Inferior parietal cortex (tissue), 1 donor: ENCODE data around the gene MRPL28.
"Not testable (repeated sequence)": the region's sequence is repeated elsewhere in the genome, so short reads cannot be mapped to it uniquely, and the experiment has no call there.

ENCODE experiments used
- DNase-seq: peaks from one replicate; pipeline ENCODE4 v3.0.0-alpha.2; 2016; ENCODE audit errors: extremely low spot score

The MRPL28 gene

DNA sequence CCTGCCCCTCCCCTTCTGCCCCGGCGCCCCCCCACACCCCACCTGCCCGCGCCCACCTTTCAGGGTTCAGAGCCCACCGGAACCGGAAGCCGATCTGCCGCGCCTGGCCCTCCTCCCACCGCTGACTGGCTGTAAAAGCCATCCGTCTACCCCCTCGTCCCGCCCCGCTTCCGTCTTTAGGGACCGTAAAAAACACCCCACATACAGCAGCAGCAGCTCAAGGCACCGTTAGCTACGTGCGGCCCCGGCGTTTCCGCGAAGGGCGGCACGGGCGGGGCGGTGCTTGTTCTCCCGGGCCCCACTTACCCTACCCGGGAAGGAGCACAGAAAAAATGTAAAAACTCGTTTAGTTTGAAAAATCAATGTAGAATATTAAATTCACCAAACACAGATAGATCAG is at the start of gene MRPL28:
Gene MRPL28 (minus strand): TSS at position 96 of the 400 bp plus-strand sequence. CDS start 320 bp downstream, outside the sequence.
- peak; percentile 90 for DNase-seq

DNA sequence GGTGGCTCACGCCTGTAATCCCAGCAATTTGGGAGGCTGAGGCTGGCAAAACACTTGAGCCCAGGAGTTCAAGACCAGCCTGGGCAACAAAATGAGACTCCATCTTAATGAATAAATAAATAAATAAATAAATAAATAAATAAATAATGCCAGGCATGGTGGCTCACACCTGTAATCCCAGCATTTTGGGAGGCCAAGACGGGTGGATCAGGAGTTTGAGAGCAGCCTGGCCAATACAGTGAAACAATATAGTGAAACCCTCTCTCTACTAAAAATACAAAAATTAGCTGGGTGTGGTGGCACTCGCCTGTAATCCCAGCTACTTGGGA is 44.8 kb upstream of the MRPL28 start:
- not testable (repeated sequence) for DNase-seq

DNA sequence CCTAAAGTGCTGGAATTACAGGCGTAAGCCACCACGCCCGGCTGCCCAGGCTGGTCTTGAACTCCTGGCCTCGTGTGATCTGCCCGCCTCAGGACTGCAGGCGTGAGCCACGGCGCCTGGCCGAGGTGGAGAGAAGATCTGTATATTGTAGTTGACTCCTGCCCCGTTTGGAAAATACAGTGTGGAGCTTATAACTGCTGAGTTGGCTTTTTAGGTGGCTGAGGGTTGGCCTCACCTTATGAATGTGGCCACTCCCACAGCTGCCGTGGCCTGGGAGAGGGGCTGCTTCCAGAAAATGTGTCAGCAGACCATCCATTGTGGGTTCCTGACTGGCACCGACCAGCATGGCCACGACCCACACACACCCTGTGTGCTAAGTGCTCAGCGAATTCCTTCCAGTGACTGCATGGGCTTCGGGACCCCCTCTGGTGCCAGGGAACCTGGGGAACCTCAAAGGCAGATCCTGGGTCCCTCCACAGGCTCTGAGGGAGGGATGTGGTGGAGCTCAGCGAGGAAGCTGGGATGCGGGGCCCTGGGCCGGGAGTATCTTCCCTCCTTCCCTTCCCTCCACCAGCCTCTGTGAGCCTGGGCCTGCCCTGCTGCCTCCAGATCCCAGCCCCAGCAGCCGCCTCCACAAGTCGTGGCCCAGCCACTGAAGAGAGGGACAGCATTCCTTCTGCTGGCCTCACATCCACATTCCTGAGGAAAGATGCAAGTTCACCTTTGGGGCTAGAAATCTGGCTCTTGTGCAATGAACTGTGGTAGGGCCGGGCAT is 44.2 kb upstream of the MRPL28 start:
- DNase-seq: no peak

DNA sequence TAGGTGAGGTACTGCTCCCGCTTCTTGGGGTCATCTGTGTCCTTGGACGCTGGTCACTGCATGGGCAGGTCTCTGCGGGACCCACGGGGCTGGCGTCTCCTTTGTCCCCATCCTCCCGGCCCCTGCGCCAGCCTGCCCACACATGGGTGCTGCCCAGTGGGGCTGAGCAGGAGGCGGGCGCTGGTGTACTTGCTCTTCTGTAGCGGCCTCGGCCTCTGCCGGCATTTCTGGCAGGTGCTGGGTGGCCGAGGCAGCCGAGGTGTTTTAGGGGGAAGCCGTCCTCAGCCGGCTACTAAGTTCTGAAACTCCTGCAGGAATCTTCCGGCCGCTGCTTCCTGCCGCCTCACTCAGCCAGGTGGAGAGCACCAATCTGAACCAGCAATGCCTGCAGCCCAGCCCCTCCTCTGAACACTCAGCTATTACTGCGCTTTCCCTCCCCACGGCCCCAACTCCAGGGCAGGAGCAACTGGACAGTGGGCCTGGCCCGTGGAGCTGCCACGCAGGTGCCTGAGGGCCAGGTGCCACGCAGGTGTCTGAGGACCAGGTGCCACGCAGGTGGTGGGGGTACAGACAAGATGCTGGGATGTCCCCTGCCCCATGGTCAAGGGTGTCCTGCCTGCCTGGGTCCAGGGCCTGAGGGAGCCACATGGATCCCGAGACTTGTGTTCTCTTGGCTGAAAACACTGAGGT is 41.4 kb upstream of the MRPL28 start:
- no peak for DNase-seq

DNA sequence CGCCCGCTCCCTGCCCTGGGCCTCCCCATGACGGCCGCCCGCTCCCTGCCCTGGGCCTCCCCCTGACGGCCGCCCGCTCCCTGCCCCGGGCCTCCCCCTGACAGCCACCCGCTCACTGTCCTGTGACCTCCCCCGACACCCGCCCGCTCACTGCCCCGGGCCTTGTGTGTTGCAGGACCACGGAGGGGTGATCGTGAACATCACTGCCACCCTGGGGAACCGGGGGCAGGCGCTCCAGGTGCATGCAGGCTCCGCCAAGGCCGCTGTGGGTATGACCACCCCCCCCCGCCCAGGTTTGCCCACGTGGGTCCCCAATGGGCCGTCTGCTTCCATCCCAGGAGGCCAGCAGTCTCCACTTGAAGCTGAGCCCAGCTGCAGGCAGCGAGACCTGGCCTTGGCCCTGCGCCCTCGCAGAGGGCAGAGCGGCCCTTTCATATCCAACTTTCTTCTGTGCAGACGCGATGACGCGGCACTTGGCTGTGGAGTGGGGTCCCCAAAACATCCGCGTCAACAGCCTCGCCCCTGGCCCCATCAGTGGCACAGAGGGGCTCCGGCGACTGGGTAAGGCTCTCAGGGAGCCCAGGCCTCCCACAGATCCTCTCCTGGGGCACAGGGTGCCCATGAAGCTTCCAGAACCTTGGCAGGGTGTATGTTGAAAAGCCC is 40.3 kb upstream of the MRPL28 start:
- no peak for DNase-seq

DNA sequence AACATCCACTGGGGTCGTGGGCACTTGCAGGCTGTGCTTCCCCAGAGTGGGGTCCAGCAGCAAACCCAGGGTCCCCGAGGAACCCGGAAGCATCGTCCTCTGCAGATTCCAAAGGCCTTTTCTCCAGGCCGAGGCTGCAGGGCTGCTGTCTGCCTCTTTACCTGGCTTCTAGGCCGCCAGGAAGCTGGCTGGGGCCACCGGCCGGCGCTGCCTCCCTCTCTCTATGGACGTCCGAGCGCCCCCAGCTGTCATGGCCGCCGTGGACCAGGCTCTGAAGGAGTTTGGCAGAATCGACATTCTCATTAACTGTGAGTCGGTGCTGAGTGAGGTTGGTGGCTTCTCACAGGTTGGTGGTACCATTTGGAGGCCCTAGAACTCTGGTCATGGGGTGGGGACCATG is 36.9 kb upstream of the MRPL28 start:
- no peak for DNase-seq

DNA sequence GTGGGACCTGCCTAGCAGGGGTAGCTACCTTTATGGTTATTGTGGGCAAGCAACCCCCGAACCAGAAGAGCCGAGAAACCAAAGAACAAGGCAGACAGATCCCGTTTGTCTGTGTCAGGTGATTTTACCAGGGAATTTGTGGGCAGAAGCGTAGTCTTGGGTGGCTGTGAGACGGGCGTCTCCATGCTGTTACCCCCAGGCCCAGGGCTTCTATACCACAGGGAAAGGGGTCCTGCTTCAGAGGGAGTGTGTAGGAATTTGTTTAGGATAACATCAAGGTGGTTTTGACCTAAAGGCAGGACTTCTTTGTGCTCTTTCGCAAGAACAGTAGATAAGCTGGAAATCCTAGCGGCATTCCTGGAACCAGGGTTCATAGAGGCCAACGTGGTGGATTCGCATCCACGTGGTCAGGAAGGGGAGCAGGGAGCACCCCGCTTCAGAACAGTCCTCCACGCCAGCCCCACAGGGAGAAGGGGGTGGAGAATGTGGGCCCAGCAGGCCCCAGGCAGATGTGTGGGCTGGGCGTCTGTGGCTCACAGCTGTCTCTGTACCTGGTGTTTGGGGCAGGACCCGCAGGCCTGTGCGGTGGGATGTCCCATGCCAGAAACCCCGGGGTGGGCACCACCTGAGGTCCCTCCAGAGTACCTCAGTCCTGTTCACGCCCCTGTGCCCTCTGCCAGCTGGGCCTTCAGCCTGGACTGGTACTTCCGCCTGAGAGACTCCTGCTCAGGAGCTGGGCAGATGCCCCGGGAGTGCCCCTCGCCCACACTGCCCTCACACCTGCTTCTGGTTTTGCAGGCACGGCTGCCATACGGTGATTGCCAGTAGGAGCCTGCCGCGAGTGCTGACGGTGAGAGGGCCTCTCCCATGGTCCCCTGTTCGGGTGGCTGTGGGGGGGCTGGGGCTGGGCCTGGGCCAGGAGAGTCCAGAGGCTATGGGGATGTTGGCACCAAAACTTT is 35.5 kb upstream of the MRPL28 start:
- DNase-seq: no peak

DNA sequence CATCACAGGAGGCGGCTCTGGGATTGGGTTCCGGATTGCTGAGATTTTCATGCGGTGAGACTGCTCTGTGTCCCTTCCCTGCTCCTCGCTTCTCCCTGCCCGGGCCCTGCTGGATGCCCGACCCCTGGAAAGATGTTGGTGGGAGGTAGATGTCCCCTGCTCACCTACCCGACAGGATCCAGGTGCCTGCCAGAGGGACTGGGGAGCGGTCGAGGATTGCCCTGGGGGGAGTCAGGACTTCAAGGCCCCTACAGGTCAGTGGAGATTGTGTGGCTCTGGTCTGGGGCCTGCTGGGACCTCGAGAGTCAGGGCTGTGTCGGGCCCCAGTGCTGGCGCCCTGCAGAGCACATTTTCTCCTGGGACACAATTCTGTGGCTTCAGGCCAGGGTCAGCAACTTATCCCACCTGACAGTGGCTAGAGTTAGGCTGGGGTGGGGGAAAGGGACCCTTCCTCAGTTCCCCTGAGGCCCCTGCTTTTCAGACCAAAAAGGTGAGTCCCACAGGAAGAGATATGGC is 34.7 kb upstream of the MRPL28 start:
- no peak for DNase-seq

DNA sequence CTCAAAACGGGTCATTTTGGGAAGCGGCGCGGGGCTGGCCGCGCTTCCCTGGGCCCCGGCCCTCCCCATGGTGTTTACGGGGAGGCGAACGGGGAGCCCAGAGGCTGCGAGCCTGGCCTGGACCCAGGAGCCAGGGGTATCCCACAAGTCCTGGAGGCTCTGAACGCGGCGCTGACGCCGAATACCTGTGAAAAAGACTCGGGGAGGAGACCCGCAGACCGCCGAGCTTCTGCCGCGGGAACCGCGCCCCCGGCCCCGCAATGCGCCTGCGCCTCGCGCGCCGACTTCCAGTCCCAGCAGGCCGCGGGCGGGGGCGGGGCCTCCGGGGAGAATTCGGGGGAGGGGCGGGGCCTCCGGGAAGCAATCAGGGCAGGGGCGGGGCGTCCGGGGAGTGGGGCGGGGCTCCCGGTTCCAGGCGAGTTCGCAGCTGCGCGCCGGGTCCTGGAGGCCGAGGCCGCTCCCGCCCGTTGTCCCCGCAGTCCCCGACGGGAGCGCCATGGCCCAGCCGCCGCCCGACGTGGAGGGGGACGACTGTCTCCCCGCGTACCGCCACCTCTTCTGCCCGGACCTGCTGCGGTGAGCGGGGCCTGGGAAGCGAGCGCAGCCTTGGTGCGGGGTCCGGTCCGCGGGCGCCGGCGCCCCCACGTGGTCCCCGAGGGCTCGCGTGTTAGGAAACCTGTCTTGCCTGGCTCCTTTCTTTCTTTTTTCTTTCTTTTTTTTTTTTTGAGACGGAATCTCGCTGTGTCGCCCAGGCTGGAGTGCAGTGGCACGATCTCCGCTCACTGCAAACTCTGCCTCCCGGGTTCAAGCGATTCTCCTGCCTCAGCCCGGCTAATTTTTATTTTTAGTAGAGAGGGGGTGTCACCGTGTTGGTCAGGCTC is 31.4 kb upstream of the MRPL28 start, which contains the start of gene DECR2:
Gene DECR2 (plus strand): TSS at position 418 of the 881 bp plus-strand sequence. CDS start 79 bp downstream, at position 497.
- DNase-seq: peak; percentile 77

DNA sequence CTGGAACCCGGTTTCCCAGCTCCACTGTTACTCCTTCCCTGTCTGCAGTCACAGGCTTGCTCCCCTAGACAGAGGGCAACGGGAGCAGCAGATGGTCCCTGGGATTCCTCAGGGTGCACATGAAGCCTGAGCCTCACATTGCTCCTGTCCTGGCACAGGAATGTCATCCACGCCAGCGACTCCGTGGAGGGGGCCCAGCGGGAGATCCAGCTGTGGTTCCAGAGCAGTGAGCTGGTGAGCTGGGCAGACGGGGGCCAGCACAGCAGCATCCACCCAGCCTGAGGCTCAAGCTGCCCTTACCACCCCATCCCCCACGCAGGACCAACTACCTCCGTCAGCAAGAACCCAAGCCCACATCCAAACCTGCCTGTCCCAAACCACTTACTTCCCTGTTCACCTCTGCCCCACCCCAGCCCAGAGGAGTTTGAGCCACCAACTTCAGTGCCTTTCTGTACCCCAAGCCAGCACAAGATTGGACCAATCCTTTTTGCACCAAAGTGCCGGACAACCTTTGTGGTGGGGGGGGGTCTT is 29.8 kb upstream of the MRPL28 start:
- no peak for DNase-seq

DNA sequence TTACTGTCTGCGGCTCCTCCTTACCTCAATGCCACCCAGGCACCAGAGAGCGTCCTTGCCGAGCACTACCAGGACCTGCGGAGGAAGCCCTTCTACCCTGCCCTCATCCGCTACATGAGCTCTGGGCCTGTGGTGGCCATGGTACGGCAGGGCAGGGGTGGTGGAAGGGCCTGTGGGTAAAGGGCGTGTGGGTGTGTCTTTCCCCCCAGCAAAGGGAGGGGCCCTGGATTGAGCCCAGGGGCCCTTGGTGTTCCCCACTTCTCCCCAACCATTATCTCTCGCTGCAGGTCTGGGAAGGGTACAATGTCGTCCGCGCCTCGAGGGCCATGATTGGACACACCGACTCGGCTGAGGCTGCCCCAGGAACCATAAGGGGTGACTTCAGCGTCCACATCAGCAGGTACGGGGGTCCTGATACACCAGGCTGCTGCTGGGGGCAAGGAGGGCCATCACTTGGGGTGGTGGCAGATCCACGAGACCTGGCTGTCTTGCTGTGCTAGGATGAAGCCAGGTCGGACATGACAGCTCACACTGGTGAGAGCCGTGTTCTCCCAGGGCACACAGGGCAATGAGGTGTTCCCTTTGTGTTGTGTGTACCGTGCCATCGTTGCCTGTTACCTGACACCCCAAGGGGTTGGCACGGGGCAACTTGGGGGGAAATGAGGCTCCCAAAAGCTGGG is 29.1 kb upstream of the MRPL28 start:
- no peak for DNase-seq

DNA sequence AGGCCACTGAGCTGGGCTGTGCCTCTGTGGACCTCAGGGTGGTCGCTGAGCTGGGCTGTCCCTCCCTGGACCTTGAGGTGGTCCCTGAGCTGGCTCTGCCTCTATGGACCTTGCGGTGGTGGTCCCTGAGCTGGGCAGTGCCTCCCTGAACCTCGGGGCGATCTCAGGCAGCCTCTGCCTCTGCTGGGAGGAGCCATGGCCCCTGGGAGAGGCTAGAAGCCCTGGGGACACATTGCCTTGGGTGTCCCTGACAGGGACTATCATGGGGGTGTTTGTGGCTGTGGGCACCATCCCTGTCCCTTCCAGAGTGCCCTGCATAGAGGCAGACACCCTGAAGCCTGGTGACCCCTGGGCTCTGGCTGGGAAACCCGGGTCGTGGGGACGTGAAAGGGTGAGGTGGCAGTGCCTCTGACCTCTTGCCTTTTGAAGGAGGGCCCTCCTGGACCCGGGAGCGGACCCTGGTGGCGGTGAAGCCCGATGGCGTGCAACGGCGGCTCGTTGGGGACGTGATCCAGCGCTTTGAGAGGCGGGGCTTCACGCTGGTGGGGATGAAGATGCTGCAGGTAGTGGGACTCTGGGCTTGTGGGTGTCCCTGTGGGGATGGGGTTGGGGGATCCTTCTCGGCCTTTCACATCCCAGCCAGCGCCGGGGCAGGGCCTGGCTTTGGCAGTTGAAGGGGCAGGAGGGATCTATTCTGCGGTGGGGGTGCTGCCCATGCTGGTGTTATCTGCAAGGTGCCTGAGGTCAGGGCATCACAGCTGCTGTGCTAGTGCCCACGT is 28.4 kb upstream of the MRPL28 start:
- DNase-seq: no peak

DNA sequence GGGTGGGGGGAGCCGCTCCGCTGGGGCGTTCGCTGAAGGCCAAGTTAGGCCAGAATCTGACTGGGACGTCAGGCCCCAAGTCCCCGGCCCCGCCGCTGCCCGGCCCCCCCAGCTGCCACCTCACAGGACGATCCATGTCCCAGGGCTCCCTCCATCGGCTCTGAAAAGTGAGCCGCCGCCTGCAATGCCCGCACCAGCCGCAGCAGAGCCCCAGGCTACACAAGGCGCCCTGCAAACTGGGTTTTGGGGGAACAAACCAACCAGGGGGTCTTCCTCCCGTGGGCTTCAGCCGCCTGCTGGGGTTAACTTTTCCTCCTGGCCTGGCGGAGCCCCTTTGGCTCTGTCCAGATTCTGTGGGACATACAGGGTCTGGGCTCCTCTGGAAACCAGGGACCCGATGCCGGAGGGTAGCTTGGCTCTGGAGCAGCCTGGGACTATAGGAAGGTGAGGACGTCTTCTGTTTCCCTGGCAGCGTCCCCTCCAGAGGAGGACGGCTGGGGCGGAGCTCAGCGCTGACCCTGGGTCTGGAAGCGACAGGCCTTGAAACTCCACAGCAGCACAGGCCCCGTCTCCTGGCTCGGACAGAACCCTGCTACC is 27.5 kb upstream of the MRPL28 start:
- DNase-seq: no peak

DNA sequence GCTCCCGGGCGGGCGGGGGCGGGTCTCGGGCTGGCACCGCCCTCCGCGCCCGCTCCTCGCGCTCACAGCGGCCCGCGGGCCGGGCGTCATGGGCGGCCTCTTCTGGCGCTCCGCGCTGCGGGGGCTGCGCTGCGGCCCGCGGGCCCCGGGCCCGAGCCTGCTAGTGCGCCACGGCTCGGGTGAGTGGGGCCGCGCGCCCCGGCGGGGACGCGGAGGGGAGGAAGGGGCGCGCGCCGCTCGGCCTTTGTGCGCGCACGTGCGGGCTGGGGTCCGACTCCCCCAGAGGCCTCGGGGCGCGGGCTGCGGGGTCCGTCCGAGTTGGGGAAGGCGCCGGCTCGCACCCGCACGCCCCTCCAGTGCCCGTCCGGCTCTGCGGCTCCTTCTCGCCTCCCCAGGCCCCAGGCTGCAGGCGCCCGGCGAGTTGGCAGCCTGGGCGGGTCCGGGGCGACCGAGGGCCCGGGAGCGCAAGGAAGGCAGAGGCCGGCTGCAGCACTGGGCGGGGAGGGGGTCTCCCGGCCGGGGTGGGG is 26.9 kb upstream of the MRPL28 start, which contains the start of gene NME4:
Gene NME4 (plus strand): TSS at position 65 of the 527 bp plus-strand sequence. CDS start 24 bp downstream, at position 89.
- no peak for DNase-seq

DNA sequence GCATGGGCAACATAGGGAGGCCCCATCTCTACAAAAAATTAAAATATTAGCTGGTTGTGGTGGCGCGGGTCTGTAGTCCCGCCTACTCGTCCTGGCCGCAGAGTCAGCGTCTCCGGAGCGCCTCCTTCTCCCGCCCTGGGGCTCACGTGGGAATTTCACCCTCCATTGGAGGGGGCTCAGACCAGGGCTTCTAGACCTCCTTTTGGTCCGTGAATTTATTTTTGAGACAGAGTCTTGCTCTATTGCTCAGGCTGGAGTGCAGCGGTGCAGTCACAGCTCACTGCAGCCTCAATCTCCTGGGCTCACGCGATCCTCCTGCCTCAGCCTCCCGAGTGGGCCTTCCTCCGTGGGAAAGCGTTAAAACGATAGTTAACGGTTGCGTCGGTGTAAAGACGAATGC is 26.3 kb upstream of the MRPL28 start:
- DNase-seq: peak; percentile 55

DNA sequence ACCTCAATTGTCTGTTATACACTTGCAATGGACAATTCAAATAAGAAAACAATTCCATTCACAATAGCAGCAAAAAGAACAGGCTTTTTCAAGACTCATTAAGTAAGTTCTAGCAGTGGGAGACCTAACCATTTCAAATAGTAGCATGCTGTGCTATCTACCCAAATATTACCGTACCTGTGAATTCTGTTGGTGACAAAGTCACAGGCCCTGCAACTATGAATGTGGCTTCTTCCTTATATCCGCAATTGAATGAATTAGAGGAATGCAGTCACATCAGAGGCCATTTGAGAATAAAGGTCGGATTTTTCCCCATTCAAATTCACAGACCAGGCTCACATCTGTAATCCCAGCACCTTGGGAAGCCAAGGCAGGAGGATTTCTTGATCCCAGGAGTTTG is 25.9 kb upstream of the MRPL28 start:
- DNase-seq: no peak

DNA sequence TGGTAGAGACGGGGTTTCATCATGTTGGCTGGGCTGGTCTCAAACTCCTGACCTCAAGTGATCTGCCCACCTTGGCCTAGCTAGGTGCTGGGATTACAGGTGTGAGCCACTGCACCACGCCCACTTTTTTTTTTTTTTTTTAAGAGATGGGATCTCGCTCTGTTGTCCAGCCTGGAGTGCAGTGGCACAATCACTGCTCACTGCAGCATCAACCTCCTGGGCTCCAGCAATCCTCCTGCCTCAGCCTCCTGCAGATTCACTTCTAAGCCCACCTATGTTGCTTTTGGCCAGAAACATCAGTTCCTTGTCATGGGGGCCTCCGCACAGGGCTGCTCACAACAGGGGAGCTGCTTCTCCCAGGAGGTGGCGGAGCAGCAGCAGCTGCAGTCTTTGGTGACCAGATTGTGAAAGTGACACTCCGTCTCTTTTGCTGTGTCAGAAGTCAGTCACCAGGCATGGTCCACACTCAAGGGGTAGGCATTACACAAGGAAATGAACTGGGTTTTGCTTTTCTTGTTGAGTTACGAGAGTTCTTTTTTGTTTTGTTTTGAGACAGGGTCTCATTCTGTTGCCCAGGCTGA is 22.2 kb upstream of the MRPL28 start:
- no peak for DNase-seq
